DND-41 (cell line): ENCODE data around the gene CAMP.

ENCODE experiments used
- EZH2 ChIP-seq: IDR thresholded peaks from 3 replicates; pipeline ENCODE4 v1.6.1; 2012; ENCODE audit warnings: borderline replicate concordance, low read depth, mild to moderate bottlenecking, moderate library complexity, low read length, inconsistent platforms; ENCODE audit not compliant: severe bottlenecking
- TF ChIP-seq, protein P1 (sequence below): IDR thresholded peaks from 2 replicates; pipeline ENCODE4 v1.5.1; 2012; ENCODE audit warnings: borderline replicate concordance, low read length, moderate library complexity, mild to moderate bottlenecking; ENCODE audit not compliant: poor library complexity, severe bottlenecking; ENCODE audit errors: extremely low read depth

DNA sequence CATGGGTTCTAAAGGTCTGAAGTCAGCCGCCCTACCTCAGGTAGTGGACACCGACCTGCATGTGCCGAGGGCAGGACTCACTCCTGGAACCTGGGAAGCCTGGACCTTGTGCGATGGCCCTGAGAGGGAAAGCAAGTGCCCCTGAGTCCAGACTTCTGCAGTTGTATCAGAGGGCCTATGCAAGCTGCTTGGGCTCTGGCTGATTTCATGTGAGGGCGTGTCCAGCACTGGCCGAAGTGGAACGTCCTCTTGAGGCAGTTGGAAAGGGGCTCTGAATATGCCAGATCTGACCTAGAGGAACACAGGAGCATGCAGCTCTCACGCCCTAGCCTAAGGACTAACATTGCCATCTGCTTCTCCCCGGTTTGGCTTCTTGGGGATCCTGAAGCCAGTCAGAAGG, 2.5 kb upstream of the CAMP start:
- TF ChIP-seq, protein P1, sequence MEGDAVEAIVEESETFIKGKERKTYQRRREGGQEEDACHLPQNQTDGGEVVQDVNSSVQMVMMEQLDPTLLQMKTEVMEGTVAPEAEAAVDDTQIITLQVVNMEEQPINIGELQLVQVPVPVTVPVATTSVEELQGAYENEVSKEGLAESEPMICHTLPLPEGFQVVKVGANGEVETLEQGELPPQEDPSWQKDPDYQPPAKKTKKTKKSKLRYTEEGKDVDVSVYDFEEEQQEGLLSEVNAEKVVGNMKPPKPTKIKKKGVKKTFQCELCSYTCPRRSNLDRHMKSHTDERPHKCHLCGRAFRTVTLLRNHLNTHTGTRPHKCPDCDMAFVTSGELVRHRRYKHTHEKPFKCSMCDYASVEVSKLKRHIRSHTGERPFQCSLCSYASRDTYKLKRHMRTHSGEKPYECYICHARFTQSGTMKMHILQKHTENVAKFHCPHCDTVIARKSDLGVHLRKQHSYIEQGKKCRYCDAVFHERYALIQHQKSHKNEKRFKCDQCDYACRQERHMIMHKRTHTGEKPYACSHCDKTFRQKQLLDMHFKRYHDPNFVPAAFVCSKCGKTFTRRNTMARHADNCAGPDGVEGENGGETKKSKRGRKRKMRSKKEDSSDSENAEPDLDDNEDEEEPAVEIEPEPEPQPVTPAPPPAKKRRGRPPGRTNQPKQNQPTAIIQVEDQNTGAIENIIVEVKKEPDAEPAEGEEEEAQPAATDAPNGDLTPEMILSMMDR, result no peak
- TF ChIP-seq EZH2, result no peak
